ENCODE results near the gene CDON. TPM values are rescaled to one million over a fixed set of nuclear protein-coding genes. Genes with fewer than 3 reads are reported as not detected.

The CDON gene
- total RNA-seq, 1 donor from 2014 or later = 35.2 TPM

GRCh38 chr11:125944350-125945010, 118.2 kb downstream of the CDON start:
- no peak for DNase-seq

DNA sequence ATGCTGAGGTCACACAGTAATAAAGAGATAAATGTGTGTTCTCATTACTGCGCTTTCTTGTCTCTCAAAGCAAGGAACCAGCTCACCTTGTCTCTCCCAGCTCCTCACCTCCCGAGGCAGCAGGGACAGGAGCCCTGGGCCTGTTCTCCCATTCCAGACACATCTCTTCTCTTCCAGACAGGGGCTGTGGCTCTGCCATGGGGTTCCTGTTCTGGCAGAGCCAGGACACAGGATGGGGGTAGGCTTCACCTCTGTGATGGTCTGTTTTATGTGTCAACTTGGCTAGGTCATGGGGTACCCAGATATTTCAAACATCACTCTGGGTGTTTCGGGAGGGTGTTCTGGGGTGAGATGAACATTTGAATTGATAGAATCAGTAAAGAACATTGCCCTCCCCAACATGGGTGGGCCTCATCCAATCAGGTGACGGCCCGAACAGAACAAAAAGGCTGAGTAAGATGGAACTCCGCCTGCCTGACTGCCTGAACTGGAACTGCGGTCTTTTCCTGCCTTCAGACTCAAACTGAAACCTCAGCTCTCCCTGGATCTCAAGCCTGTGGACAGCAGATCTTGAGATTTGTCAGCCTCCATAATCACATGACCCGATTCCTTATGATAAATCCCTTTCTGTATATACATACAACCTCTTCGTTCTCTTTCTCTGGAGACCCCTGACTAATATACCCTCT, 118.9 kb downstream of the CDON start:
- no peak for DNase-seq

- DNase-seq = no peak
Measured at GRCh38 chr11:125942771-125943428, 119.8 kb downstream of the CDON start.

- peak; percentile 91 for DNase-seq
Measured at GRCh38 chr11:125941619-125942611, 120.8 kb downstream of the CDON start.

DNA sequence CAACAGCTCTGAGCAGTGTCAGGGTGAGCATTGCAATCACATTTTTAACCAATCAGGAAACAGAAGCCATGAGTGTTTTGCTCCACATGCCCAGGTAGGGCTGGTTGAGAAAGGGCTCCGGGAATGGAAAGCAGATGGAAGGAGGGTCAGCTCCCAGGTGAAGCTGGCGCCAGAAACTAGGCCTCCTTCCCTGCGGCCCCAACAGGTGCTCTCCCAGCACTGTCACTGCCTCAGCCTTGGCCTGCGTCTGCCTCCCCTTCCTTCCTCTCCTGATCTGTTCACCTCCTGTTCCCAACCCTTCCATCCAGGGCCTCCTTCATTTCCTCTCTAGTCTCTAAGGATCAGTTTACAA, 121.4 kb downstream of the CDON start:
- no peak for DNase-seq

DNA sequence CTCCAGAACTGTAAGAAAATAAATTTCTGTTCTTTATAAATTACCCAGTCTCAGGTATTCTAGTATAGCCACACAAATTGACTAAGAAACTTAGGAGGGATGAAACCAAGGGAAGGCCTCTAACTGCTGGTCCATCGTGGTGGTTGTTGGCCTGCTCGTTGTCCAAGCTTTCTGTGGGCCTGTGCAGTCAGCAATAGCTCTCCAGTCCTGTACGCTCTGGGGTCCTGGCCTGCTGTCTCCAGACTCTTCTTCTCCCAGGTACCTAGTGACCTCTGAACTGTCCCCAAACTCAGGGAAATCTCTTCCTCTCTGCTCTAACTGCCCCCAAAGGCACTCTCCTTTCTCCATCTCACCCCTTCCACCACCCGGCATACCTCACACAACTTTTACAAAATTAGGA, 122.5 kb downstream of the CDON start:
- no peak for DNase-seq

DNA sequence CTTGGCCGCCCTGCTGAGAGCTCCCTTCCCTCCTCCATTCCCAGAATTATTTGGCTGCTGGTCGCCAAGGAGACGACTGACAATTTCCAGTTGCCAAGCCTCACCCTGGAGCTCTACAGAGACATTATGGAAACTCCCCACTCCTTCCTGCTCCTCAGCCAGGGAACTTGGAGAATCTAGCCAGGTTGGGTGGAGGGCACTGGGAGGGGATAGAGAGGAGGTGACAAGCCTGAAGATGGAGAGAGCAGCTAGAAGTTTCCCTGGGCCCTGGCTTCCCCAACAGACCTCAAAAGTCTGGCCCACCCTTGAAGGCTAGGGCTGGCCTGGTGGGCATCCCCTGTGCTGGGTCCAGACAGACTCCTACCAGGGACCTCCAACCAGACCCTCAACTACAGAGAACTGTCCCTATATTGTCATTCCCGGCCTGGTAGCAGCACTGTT, 123.6 kb downstream of the CDON start:
- peak; percentile 62 for DNase-seq

GRCh38 chr11:125938418-125938817, 124.2 kb downstream of the CDON start:
- DNase-seq = no peak

DNA sequence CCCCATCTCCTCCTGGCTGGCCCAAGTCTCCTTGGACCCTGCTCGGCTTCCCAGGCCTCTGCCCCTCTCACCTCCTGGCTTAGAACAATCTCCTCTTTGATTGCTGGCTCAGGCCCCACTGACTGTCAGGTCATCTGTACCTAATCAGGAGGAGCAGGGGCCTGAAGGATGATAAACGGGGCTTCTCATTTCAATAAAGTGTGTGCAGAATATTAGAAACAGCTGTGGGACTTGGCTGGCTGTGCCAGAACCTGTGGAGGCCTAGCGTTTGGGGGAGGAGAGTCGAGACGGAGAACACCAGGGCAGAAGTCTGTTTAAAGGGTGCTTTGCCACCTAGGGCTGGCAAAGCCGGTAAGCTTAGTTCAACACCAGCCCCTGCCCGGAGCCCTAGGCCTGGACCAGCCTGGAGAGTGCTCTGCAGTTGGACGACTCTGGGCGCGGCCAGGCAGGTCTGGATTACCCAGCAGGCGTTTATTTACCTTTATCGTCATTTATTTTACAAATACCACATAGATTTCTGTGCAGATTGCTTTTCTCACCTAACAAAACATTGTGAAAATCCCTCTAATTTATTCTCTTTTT, 127.0 kb downstream of the CDON start:
- peak; percentile 81 for DNase-seq

GRCh38 chr11:125935056-125935455, 127.6 kb downstream of the CDON start:
- DNase-seq = no peak

GRCh38 chr11:125934473-125934872, 128.2 kb downstream of the CDON start:
- DNase-seq = no peak

- DNase-seq = no peak
Measured at GRCh38 chr11:125933030-125933813, 129.4 kb downstream of the CDON start.

GRCh38 chr11:125932301-125932700, 130.4 kb downstream of the CDON start:
- DNase-seq = no peak

- DNase-seq = peak; percentile 57
Measured at GRCh38 chr11:125931668-125932067, 131.0 kb downstream of the CDON start.

DNA sequence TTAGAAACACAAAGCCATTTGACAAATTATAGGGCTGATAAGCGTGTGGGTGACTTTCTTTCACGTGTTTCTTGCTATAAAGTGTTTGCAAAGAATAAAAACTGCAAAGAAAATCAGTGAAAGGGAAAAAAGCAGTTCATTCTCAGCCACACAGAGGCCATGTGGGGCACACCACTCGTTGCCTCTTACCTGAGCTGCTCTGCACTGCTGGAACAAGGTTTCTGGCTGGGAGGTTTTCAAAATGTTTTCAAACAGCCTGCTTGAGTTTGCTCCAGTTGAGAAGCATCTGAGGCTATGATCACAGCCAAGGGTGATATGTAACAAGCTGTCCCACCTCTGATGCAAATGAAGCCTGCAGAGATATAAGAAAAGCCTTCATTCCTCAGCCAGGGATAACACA, 131.6 kb downstream of the CDON start:
- DNase-seq = no peak

GRCh38 chr11:125930076-125930450, 132.6 kb downstream of the CDON start:
- DNase-seq = no peak

DNA sequence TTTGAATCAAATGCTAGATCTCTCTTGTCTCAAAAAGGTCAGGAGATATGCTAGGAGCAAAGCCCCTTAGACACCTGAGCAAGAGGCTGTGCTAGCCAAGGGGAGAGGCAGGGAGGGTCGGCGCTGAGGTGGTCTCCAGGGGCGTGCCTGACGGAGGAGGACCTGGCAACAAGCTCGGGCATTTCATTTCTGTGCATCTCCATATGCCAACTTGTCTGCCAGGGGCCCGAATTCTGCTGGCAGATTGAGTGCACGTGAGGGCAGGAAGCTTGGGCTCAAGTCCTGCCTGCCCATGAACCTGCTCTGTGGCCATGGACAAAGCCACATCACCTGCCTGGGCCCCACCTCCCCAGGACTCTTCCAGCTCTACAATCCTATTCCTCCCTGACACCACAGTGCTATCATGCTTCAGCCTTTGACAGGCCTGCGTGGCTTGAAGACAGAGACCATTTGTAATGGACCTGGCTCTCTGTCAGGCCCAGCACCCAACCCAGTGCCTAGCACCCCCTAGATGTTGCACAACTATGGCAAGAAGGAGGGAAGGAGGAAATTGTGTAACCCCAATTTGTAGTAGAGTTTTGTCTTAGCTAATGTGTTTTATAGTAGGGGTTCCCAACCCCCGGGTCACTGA, 133.1 kb downstream of the CDON start:
- no peak for DNase-seq

DNA sequence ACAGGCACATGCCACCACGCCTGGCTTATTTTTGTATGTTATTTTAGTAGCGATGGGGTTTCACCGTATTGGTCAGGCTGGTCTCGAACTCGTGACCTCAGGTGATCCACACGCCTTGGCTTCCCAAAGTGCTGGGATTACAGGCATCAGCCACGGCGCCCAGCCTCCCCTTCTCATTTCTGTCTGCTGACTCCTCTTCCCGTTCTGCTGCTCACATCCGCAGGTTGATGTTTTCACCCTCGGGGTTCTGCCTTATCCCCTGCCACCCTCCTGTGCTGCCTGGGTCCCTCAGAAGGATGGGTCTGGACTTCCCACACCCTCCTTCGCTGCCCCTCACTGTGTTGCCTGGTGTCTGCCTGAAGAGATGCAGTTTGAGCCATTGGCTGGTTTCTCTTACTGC, 136.0 kb downstream of the CDON start:
- DNase-seq = no peak

- no peak for DNase-seq
Measured at GRCh38 chr11:125925804-125926203, 136.9 kb downstream of the CDON start.

DNA sequence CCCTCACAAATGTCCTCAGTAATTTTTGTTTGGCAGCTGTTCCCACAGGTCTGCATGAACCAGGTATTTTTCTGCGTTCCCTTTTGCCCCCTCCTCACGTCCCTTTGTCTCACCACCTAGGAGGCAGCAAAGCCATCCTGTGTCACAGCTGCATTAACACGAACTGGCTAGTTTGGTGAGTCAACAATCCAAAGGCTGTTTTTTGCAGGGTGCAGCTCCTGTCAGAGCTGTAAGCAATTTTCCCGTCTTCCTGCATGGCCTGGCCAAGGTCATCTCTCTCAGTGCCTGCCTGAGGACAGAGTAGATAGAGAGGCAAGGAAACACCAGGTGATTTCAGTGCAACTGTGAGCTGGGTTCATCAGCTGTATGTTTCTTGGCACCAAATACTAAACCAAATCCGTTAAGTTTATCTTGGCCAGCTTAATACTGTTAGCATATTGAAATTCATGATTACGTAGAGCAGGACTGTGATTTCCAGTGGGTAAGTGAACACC, 137.4 kb downstream of the CDON start:
- peak; percentile 37 for DNase-seq
